A172 (cell line): ENCODE measurements around the gene ZMAT5. TPM values are rescaled to one million over a fixed set of nuclear protein-coding genes. Genes with fewer than 3 reads are reported as not detected.

Source experiments
- DNase-seq: peaks from one replicate; pipeline ENCODE4 v3.0.0-alpha.2; 2015; ENCODE audit warnings: low spot score
- total RNA-seq: library from RNA; depleted of rRNA; stranded (reverse); fragments of >200 nt; shearing (Covaris generic); gene quantifications from 2 replicates; pipeline ENCODE4 v1.2.3, GENCODE V29; 2014

ZMAT5 gene
- total RNA-seq, 1 experiment from 2014 or later: 12.0 TPM

DNA sequence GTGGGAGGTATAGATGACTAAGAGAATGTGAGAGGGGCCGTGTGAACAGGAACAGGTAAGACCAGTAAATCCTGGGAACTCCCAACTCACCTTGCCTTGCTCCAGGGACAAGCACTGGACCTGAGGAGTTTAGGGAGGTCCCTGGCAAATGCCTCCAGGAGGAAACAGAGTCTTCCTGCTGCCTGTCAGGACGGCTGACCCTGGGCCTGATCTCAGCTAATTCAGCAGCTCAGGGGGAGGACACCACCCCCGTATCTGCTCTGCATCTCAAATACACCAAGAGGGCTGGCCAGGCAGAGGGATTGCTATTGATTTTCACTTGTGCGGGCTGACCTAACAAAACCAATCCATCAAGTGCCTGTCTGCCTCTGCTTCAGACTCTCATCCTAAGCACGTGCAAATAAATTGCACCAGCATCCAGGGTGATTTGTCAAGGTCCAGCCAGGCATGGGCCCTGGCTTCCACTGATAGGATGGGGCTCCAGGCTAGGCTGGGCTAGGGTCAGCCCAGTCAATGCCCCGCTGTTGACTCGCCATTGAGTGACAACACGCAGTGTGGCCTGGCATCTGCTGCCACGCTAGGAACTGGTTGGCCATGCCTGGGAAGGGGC is 20.7 kb upstream of the ZMAT5 start:
- DNase-seq: no peak

DNA sequence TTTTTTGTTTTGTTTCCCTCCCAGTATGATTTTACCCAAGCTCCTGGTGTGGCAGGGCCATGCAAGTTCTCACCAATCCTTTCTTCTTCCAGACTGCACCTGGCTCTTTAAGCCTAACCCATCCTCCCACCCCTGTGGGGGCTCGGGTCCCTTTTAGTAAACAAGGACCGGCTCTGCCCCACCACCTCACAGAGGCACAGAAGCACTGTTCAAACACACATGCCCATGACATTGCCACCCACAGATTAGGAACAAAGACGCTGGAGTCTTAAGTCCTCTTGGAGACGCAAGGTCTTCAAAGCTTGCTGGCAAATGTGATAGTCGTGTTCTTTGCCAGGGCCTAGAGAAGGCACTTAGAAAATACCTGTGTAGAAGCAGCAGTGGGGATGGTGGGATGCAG is 19.2 kb upstream of the ZMAT5 start:
- no peak for DNase-seq

- DNase-seq: no peak
These were observed 17.9 kb upstream of the ZMAT5 start for GRCh38 chr22:29784451-29785361.

DNA sequence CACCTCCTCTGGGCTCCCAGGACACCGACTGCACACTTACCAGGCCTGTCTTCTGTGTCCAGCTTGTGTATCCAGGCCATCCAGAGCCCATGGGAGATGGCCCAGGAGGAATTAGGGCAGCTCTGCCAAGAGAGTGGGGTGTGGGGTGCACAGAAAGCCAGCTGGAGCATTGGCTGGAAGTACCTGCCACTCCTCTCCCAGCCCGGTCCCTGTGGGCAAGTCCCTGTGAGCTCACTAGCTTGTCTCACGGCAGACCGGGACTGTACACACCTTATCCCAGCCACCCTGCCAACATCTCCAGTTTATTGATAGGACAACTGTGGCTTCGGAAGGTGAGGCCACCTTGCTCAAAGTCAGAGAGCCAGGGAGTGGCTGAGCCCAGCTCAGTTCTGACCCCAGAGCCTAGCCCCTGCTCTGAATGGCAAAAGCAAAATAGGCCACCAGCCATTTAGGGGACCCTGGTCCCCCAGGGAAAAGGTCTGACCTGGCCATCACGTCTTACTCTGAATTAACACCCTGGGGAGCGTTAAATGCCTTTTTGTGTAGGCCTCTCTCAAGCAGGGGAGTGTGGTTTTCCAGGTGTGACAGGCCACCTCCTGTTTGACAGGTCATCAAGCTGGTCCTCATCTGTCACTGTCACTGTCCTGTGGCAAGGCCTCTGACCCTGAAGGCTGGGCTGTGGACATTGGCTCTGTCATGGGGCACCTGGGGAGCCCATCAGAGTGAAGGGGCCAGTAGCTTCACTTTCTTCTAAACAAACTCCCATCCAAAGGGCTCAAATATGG is 15.4 kb upstream of the ZMAT5 start:
- DNase-seq: peak; percentile 47

- peak; percentile 72 for DNase-seq
These were observed 14.2 kb upstream of the ZMAT5 start for GRCh38 chr22:29780748-29781676.

GRCh38 chr22:29780220-29780619 is 13.4 kb upstream of the ZMAT5 start:
- no peak for DNase-seq

- DNase-seq: peak; percentile 59
These were observed 6.4 kb upstream of the ZMAT5 start for GRCh38 chr22:29773233-29773632.

- peak; percentile 34 for DNase-seq
These were observed 5.4 kb upstream of the ZMAT5 start for GRCh38 chr22:29772170-29772641.

GRCh38 chr22:29769723-29770321 is 3.0 kb upstream of the ZMAT5 start:
- no peak for DNase-seq

- no peak for DNase-seq
These were observed 1.4 kb upstream of the ZMAT5 start for GRCh38 chr22:29768052-29768693.

GRCh38 chr22:29767171-29768051 is 604 bp upstream of the ZMAT5 start, which contains the start of gene UQCR10:
Gene UQCR10 (plus strand): TSS chr22:29767369. CDS start chr22:29767399, 30 bp downstream.
- DNase-seq: peak; percentile 68

- no peak for DNase-seq
These were observed 739 bp downstream of the ZMAT5 start for GRCh38 chr22:29765905-29766631.

- DNase-seq: no peak
These were observed 4.5 kb downstream of the ZMAT5 start for GRCh38 chr22:29762263-29762662.

GRCh38 chr22:29758959-29759358 is 7.8 kb downstream of the ZMAT5 start:
- no peak for DNase-seq

DNA sequence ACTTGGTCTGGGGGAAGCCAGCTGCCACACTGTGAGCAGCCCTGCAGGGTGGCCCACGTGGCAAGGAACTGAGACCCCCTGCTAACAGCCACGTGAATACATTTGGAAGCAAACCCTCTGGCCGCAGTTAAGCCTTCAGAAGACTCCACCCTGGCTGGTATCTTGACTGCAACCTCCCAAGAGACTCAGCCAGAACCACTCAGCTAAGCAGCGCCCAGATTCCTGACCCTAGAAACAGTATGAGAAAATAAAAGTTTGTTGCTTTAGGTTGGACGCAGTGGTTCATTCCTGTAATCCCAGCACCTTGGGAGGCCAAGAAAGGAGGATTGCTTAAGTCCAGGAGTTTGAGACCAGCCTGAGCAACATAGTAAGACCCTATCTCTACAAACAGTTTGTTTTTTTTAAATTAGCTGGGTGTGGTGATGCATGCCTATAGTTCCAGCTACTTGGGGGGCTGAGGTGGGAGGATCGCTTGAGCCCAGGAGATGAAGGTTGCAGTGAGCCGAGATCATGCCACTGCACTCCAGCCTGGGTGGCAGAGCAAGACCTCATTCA is 8.7 kb downstream of the ZMAT5 start:
- DNase-seq: no peak

DNA sequence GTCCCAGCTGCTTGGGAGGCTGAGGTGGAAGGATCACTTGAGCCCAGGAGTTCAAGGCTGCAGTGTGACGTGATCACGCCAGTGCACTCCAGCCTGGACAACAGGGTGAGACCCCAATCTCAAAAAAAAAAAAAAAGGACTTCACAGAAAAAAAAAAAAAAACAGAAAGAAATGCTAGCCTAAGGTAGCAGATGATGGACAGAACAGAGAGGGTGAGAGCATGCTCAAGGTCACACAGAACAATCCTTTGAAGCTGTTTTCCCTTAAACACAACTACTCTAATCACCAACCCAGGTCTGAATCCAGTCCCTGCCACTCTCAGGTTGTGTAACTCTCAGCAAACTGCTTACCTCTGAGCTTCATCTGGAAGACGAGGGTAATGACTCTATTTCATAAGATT is 9.7 kb downstream of the ZMAT5 start:
- DNase-seq: no peak

GRCh38 chr22:29756341-29756740 is 10.5 kb downstream of the ZMAT5 start:
- peak; percentile 21 for DNase-seq

GRCh38 chr22:29755889-29756288 is 10.9 kb downstream of the ZMAT5 start:
- DNase-seq: no peak
